A549 (cell line): ENCODE measurements around the gene LRRC7.

Experiments
- BCL3 ChIP-seq: fragments of >200 bp; sonication (Bioruptor Twin); formaldehyde crosslinking; IDR thresholded peaks from 3 replicates; pipeline ENCODE4 v1.6.1; 2016
- CBX8 ChIP-seq: fragments of 200-600 bp; sonication (generic); IDR thresholded peaks from 2 replicates; pipeline ENCODE4 v1.6.1; 2016
- CEBPB ChIP-seq, 2 experiments: fragments of >200 bp in 1 of 2; sonication (Bioruptor Twin) in 1 of 2; formaldehyde crosslinking in 1 of 2; IDR thresholded peaks; 2 replicates each; pipeline ENCODE4 v1.6.1; 2012 to 2016
- CTCF ChIP-seq: fragments of >200 bp; sonication (Bioruptor Twin); formaldehyde crosslinking; IDR thresholded peaks from 3 replicates; pipeline ENCODE4 v1.5.1; 2016
- EP300 ChIP-seq, 2 experiments: fragments of >200 bp; sonication (Bioruptor Twin); formaldehyde crosslinking; IDR thresholded peaks; 2 replicates in 1 of 2; 3 replicates in 1 of 2; pipeline ENCODE4 v1.6.1; 2016 to 2017
- MAX ChIP-seq: IDR thresholded peaks from 2 replicates; pipeline ENCODE4 v1.6.1; 2012
- NPAS2 ChIP-seq: fragments of 250-450 bp; sonication (Bioruptor Pico); IDR thresholded peaks from 2 replicates; pipeline ENCODE4 v1.8.0; 2022; ENCODE audit warnings: mild to moderate bottlenecking, moderate library complexity, borderline replicate concordance
- PBX3 ChIP-seq: IDR thresholded peaks from 2 replicates; pipeline ENCODE4 v1.6.1; 2012
- POLR2A ChIP-seq: IDR thresholded peaks from 2 replicates; pipeline ENCODE4 v1.6.1; 2012; ENCODE audit warnings: mild to moderate bottlenecking, low read length
- RAD21 ChIP-seq, 2 experiments: fragments of >200 bp in 1 of 2; sonication (Bioruptor Twin) in 1 of 2; formaldehyde crosslinking in 1 of 2; IDR thresholded peaks in 1 of 2; conservative IDR thresholded peaks in 1 of 2; 2 replicates in 1 of 2; 3 replicates in 1 of 2; pipeline ENCODE4 v1.6.1; 2012 to 2018; ENCODE audit warnings: inconsistent platforms in 1 of 2
- REST ChIP-seq: fragments of 200-600 bp; sonication (generic); IDR thresholded peaks from 2 replicates; pipeline ENCODE4 v1.6.1; 2016; ENCODE audit warnings: antibody characterized with exemption, mild to moderate bottlenecking, moderate library complexity
- SMC3 ChIP-seq: fragments of >200 bp; sonication (Bioruptor Twin); formaldehyde crosslinking; IDR thresholded peaks from 3 replicates; pipeline ENCODE4 v1.6.1; 2018; ENCODE audit warnings: inconsistent platforms
- TP53 ChIP-seq: fragments of 250-450 bp; sonication (Bioruptor Pico); IDR thresholded peaks from 2 replicates; pipeline ENCODE4 v1.5.0; 2021; ENCODE audit warnings: mild to moderate bottlenecking, moderate library complexity
- USF2 ChIP-seq: fragments of 450-650 bp; IDR thresholded peaks from 2 replicates; pipeline ENCODE4 v1.6.1; 2014; ENCODE audit warnings: antibody characterized with exemption

- TF ChIP-seq POLR2A (no peak), CTCF (no peak), TP53 (CRISPR knock-in tag) (no peak), NPAS2 (CRISPR knock-in tag) (no peak), REST (no peak), SMC3 (no peak), USF2 (no peak), CEBPB (IDR thresholded peaks at IDR 0.05) (no peak), PBX3 (no peak), BCL3 (no peak), RAD21 (conservative IDR thresholded peaks at IDR 0.05 in 1 of 2, IDR thresholded peaks at IDR 0.05 in 1 of 2) (no peak), EP300 (IDR thresholded peaks at IDR 0.05) (no peak), CBX8 (no peak), MAX (no peak)
Observed at GRCh38 chr1:69534829-69535228, 32.9 kb upstream of the LRRC7 start.
